GM23338 (cell line): ENCODE results near the gene PTPRN2. TPM values are rescaled to one million over a fixed set of nuclear protein-coding genes. Genes with fewer than 3 reads are reported as not detected.

Experiments used
- ATAC-seq: fragments of 200-7000 bp; cut with Tn5 transposase; 3 replicates; pipeline ENCODE4 v1.9.1; 2020
- DNase-seq: peaks from one replicate; pipeline ENCODE4 v3.0.0-alpha.2; 2015; ENCODE audit warnings: low spot score
- H2AFZ ChIP-seq: fragments of 200-600 bp; sonication (generic); 2 replicates; pipeline ENCODE4 v1.8.0; 2016; ENCODE audit warnings: antibody characterized with exemption, mild to moderate bottlenecking, moderate library complexity
- H3F3A ChIP-seq: fragments of 200-600 bp; sonication (generic); replicated peaks from 2 replicates; pipeline ENCODE4 v1.8.0; 2017; ENCODE audit warnings: antibody characterized with exemption, mixed run types, low read depth
- H3K27ac ChIP-seq: fragments of 200-600 bp; sonication (generic); 2 replicates; pipeline ENCODE4 v1.6.1; 2016; ENCODE audit warnings: low read depth
- H3K27me3 ChIP-seq: fragments of 200-600 bp; sonication (generic); 2 replicates; pipeline ENCODE4 v1.8.0; 2016; ENCODE audit warnings: mild to moderate bottlenecking, mixed run types, moderate library complexity; ENCODE audit not compliant: insufficient read depth
- H3K36me3 ChIP-seq: fragments of 200-600 bp; sonication (generic); 2 replicates; pipeline ENCODE4 v1.8.0; 2016; ENCODE audit warnings: mild to moderate bottlenecking; ENCODE audit not compliant: insufficient read depth
- H3K4me1 ChIP-seq: fragments of 200-600 bp; sonication (generic); 2 replicates; pipeline ENCODE4 v1.8.0; 2016; ENCODE audit warnings: mild to moderate bottlenecking, moderate library complexity; ENCODE audit not compliant: insufficient read depth
- H3K4me2 ChIP-seq: fragments of 200-600 bp; sonication (generic); 2 replicates; pipeline ENCODE4 v1.7.1; 2017; ENCODE audit warnings: mixed run types
- H3K4me3 ChIP-seq: fragments of 200-600 bp; sonication (generic); 2 replicates; pipeline ENCODE4 v1.6.1; 2016; ENCODE audit warnings: mixed run types
- H3K79me2 ChIP-seq: fragments of 200-600 bp; sonication (generic); replicated peaks from 2 replicates; pipeline ENCODE4 v1.8.0; 2017; ENCODE audit warnings: mild to moderate bottlenecking; ENCODE audit not compliant: insufficient read depth
- H3K9me2 ChIP-seq: fragments of 200-600 bp; sonication (generic); 2 replicates; pipeline ENCODE4 v1.8.0; 2017; ENCODE audit not compliant: insufficient read depth
- H4K20me1 ChIP-seq: fragments of 200-600 bp; sonication (generic); replicated peaks from 2 replicates; pipeline ENCODE4 v1.8.0; 2017; ENCODE audit warnings: mild to moderate bottlenecking; ENCODE audit not compliant: insufficient read depth
- H3K27ac Mint-ChIP-seq: 2 replicates; pipeline ENCODE4 v1.8.0; 2020; ENCODE audit warnings: inconsistent platforms, mild to moderate bottlenecking, moderate library complexity, mixed read lengths
- H3K27me3 Mint-ChIP-seq: 3 replicates; pipeline ENCODE4 v1.8.0; 2022; ENCODE audit warnings: low read depth, mild to moderate bottlenecking, moderate library complexity, mixed read lengths, inconsistent platforms; ENCODE audit not compliant: insufficient read depth, poor library complexity
- H3K36me3 Mint-ChIP-seq: 3 replicates; pipeline ENCODE4 v1.8.0; 2021; ENCODE audit warnings: low read depth, mild to moderate bottlenecking, inconsistent platforms, moderate library complexity, mixed read lengths
- H3K4me1 Mint-ChIP-seq: 3 replicates; pipeline ENCODE4 v1.8.0; 2020; ENCODE audit warnings: mild to moderate bottlenecking, inconsistent platforms, mixed read lengths
- H3K4me3 Mint-ChIP-seq: 3 replicates; pipeline ENCODE4 v1.8.0; 2021; ENCODE audit warnings: moderate library complexity, mild to moderate bottlenecking, inconsistent platforms, mixed read lengths
- H3K9me3 Mint-ChIP-seq: 3 replicates; pipeline ENCODE4 v1.8.0; 2020; ENCODE audit warnings: moderate library complexity, mild to moderate bottlenecking, inconsistent platforms, mixed read lengths
- CREB1 ChIP-seq: fragments of 250-450 bp; sonication (Bioruptor Pico); IDR thresholded peaks from 2 replicates; pipeline ENCODE4 v1.5.0; 2020; ENCODE audit warnings: low read depth, mild to moderate bottlenecking, moderate library complexity
- CTCF ChIP-seq, 2 experiments: fragments of 200-600 bp in 1 of 2; sonication (generic) in 1 of 2; conservative IDR thresholded peaks; 2 replicates each; pipeline versions ENCODE4 v1.5.1 to v1.6.1; 2016 to 2017; ENCODE audit warnings: antibody characterized with exemption in 2 of 2, low read depth in 2 of 2, mild to moderate bottlenecking in 2 of 2, moderate library complexity in 1 of 2
- ETS1 ChIP-seq: IDR thresholded peaks from 2 replicates; pipeline ENCODE4 v1.6.1; 2016; ENCODE audit warnings: antibody characterized with exemption
- EZH2 ChIP-seq: fragments of 200-600 bp; sonication (generic); IDR thresholded peaks from one replicate; pipeline ENCODE4 v1.8.0; 2017; ENCODE audit warnings: antibody characterized with exemption, mild to moderate bottlenecking, low read depth; ENCODE audit not compliant: unreplicated experiment
- EZH2phosphoT487 ChIP-seq: fragments of 200-600 bp; sonication (generic); IDR thresholded peaks from one replicate; pipeline ENCODE4 v1.8.1; 2018; ENCODE audit warnings: antibody characterized with exemption; ENCODE audit not compliant: unreplicated experiment
- JUNB ChIP-seq: IDR thresholded peaks from one replicate; pipeline ENCODE4 v1.6.1; 2016; ENCODE audit warnings: antibody characterized with exemption; ENCODE audit not compliant: unreplicated experiment
- NANOG ChIP-seq: IDR thresholded peaks from 2 replicates; pipeline ENCODE4 v1.6.1; 2016; ENCODE audit warnings: antibody characterized with exemption, borderline replicate concordance
- POLR2AphosphoS5 ChIP-seq: IDR thresholded peaks from 2 replicates; pipeline ENCODE4 v1.6.1; 2016; ENCODE audit warnings: antibody characterized with exemption, low read depth
- REST ChIP-seq: IDR thresholded peaks from one replicate; pipeline ENCODE4 v1.6.1; 2018; ENCODE audit warnings: antibody characterized with exemption; ENCODE audit not compliant: unreplicated experiment
- STAT1 ChIP-seq: IDR thresholded peaks from one replicate; pipeline ENCODE4 v1.6.1; 2016; ENCODE audit warnings: antibody characterized with exemption; ENCODE audit not compliant: unreplicated experiment
- ZNF114 ChIP-seq: fragments of 250-450 bp; sonication (Bioruptor Pico); IDR thresholded peaks from 2 replicates; pipeline ENCODE4 v1.5.0; 2020; ENCODE audit warnings: mild to moderate bottlenecking, moderate library complexity
- polyA plus RNA-seq: library from polyadenylated mRNA; unstranded; fragments of >200 nt; fragmentation: Nextera tagmentation; extraction: Ambion mirVana; gene quantifications from 2 replicates; pipeline ENCODE4 v1.2.1, GENCODE V29; 2016
- total RNA-seq: library from RNA; depleted of rRNA; stranded (reverse); fragments of >200 nt; shearing (Covaris generic); gene quantifications from 2 replicates; pipeline ENCODE4 v1.2.3, GENCODE V29; 2014
- TF ChIP-seq, protein P1 (sequence below): fragments of 250-450 bp; sonication (Bioruptor Pico); IDR thresholded peaks from 2 replicates; pipeline ENCODE4 v1.5.0; 2020; ENCODE audit warnings: mild to moderate bottlenecking, moderate library complexity

The PTPRN2 gene
- total and polyA plus RNA-seq, 2 experiments from 2014 or later: 0.87 to 4.0 TPM

DNA sequence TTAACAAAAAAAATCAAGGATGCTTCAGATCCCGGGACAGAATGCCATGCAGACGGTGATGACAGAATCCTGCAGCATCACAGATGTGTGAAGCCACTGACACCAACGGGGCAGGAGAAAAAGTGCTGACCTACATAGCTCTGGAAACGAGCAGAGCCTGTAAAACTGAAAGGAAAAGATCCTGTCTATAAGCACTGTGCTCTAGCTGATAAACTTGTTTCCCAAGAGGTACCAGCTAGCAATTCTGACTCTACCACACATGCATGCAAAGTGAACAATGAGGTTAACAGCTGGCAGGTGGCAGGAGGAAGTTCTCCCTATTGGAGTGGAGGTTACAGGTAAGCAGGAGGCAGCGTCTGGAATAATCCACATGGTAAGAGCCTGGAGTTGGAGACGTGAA lies 75.6 kb downstream of the PTPRN2 start:
- Histone ChIP-seq H3K4me2 (no peak overlapping the region), H2AFZ (no peak overlapping the region), H3F3A (no peaks in the 10 kb centered on the region), H3K27me3 (no peaks in the 10 kb centered on the region), H3K9me2 (no peaks in the 10 kb centered on the region), H3K27ac (no peak overlapping the region), H3K36me3 (no peaks in the 10 kb centered on the region; the same call in 1 of the 2 replicates), H3K4me3 (no peak overlapping the region), H3K79me2 (no peaks in the 10 kb centered on the region), H4K20me1 (no peaks in the 10 kb centered on the region), H3K4me1 (no peaks in the 10 kb centered on the region)
- no peaks in the 10 kb centered on the region for H3K27me3 Mint-ChIP-seq
- ATAC-seq: no peak
- TF ChIP-seq REST (no peak), CTCF (conservative IDR thresholded peaks at IDR 0.05; ENCODE audit: low read depth in 2 of 2) (no peak), EZH2phosphoT487 (no peak), EZH2 (no peak), POLR2AphosphoS5 (no peak), ZNF114 (CRISPR knock-in tag) (no peak), NANOG (no peak), JUNB (no peak), CREB1 (no peak), STAT1 (no peak), ETS1 (no peak)
- TF ChIP-seq, protein P1, sequence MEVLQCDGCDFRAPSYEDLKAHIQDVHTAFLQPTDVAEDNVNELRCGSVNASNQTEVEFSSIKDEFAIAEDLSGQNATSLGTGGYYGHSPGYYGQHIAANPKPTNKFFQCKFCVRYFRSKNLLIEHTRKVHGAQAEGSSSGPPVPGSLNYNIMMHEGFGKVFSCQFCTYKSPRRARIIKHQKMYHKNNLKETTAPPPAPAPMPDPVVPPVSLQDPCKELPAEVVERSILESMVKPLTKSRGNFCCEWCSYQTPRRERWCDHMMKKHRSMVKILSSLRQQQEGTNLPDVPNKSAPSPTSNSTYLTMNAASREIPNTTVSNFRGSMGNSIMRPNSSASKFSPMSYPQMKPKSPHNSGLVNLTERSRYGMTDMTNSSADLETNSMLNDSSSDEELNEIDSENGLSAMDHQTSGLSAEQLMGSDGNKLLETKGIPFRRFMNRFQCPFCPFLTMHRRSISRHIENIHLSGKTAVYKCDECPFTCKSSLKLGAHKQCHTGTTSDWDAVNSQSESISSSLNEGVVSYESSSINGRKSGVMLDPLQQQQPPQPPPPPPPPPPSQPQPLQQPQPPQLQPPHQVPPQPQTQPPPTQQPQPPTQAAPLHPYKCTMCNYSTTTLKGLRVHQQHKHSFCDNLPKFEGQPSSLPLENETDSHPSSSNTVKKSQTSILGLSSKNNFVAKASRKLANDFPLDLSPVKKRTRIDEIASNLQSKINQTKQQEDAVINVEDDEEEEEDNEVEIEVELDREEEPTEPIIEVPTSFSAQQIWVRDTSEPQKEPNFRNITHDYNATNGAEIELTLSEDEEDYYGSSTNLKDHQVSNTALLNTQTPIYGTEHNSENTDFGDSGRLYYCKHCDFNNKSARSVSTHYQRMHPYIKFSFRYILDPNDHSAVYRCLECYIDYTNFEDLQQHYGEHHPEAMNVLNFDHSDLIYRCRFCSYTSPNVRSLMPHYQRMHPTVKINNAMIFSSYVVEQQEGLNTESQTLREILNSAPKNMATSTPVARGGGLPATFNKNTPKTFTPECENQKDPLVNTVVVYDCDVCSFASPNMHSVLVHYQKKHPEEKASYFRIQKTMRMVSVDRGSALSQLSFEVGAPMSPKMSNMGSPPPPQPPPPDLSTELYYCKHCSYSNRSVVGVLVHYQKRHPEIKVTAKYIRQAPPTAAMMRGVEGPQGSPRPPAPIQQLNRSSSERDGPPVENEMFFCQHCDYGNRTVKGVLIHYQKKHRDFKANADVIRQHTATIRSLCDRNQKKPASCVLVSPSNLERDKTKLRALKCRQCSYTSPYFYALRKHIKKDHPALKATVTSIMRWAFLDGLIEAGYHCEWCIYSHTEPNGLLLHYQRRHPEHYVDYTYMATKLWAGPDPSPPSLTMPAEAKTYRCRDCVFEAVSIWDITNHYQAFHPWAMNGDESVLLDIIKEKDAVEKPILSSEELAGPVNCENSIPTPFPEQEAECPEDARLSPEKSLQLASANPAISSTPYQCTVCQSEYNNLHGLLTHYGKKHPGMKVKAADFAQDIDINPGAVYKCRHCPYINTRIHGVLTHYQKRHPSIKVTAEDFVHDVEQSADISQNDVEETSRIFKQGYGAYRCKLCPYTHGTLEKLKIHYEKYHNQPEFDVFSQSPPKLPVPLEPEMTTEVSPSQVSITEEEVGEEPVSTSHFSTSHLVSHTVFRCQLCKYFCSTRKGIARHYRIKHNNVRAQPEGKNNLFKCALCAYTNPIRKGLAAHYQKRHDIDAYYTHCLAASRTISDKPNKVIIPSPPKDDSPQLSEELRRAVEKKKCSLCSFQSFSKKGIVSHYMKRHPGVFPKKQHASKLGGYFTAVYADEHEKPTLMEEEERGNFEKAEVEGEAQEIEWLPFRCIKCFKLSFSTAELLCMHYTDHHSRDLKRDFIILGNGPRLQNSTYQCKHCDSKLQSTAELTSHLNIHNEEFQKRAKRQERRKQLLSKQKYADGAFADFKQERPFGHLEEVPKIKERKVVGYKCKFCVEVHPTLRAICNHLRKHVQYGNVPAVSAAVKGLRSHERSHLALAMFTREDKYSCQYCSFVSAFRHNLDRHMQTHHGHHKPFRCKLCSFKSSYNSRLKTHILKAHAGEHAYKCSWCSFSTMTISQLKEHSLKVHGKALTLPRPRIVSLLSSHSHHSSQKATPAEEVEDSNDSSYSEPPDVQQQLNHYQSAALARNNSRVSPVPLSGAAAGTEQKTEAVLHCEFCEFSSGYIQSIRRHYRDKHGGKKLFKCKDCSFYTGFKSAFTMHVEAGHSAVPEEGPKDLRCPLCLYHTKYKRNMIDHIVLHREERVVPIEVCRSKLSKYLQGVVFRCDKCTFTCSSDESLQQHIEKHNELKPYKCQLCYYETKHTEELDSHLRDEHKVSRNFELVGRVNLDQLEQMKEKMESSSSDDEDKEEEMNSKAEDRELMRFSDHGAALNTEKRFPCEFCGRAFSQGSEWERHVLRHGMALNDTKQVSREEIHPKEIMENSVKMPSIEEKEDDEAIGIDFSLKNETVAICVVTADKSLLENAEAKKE (CRISPR knock-in tag): no peak
- no peak for DNase-seq
- peaks cover 38% of the 10 kb centered on the region for H3K36me3 Mint-ChIP-seq
- peaks cover 91% of the 10 kb centered on the region for H3K9me3 Mint-ChIP-seq
- no peak overlapping the region for H3K27ac Mint-ChIP-seq
- no peak overlapping the region for H3K4me3 Mint-ChIP-seq
- no peaks in the 10 kb centered on the region; the same call in 2 of the 3 replicates for H3K4me1 Mint-ChIP-seq
